ENCODE results near the gene S1PR4. TPM values are rescaled to one million over a fixed set of nuclear protein-coding genes. Genes with fewer than 3 reads are reported as not detected.

The S1PR4 gene
- total and polyA plus RNA-seq, 9 of the 15 experiments (the other 6 are each of a cell fraction or from before 2014, with no cell fraction given) = 0.27 TPM; not detected in 8

DNA sequence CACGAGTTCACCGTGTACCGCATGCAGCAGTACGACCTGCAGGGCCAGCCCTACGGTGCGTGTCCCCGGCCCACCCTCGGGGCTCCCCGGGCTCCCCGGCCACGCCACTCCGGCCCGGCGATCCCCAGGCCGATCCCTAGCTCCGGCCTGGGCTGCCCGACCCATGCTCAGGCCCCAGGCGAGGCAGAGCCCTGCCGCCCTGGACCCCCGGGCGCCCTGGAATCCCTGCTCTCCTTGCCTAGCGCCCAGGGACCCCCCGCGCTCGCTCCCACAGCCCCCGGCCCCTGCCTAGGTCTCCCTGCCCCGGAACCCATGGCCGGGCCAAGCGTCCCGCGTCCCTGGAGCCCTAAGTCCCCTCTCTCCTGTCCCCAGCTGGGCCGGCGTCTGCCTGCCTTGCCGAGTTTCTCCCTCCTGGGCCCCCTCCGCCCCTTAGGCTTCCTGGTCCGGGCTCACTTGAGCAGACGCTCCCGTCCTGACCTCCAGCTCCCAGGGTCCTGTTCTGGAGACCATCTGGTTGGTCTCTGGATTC is 7.7 kb downstream of the S1PR4 start (continued):
- TF ChIP-seq HDAC3 (IDR thresholded peaks at IDR 0.05; ENCODE audit: borderline replicate concordance, partially characterized antibody) = no peak
- TF ChIP-seq, protein P1, sequence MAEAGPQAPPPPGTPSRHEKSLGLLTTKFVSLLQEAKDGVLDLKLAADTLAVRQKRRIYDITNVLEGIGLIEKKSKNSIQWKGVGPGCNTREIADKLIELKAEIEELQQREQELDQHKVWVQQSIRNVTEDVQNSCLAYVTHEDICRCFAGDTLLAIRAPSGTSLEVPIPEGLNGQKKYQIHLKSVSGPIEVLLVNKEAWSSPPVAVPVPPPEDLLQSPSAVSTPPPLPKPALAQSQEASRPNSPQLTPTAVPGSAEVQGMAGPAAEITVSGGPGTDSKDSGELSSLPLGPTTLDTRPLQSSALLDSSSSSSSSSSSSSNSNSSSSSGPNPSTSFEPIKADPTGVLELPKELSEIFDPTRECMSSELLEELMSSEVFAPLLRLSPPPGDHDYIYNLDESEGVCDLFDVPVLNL (CRISPR knock-in tag; IDR thresholded peaks at IDR 0.05; ENCODE audit: low read depth) = no peak

DNA sequence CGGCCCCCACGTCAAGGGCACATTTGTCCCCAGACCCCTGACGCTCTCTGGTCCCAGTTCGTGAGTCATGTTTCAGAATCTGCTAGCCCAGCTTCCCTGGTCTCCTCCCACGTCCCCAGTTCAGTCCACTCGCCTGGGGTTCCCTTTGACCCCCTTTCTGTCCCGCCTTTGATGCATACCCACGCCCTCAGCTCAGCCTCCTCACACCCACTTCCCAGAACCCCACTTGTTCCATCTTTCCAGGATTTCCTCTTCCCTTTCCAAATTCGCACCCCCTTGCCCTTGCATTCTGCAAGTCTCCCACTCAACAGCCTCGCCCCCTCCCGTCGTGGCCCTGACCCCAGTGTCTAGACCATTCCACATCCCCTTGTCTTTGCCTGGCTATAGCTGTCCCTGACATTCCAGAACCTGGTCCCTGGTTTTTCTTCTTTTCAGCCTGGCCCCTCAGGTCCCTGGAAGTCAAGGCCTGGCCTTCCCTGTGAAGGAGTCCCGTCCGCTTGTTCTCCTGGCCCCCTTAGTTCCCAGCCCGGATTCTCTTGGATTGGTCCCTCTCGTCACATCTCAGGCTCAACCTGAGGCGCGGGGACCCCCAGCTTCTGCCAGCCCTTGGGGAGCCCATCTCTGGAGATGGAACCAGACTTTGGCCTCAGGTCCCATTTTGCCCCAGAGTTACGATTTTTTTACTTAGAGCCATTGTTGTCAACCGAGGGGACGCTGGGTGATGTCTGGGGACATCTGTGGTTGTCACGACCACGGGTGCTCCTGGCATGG is 8.5 kb downstream of the S1PR4 start:
- POLR2A ChIA-PET = interaction anchor here (0.5 to 1.5 kb wide), 4 partner anchors 8 to 504 kb away, joined by 3 to 4 read pairs (median 3); no protein-coding TSS in a partner anchor
- CTCF ChIA-PET (ENCODE audit: low intra/inter-chr PET ratio) = no interaction called here
- TF ChIP-seq CBFA2T3 (IDR thresholded peaks at IDR 0.05) = peak; percentile 36
- TF ChIP-seq ZBTB7A (IDR thresholded peaks at IDR 0.05; ENCODE audit: borderline replicate concordance, control insufficient read depth, low read depth, low read length) = peak; percentile 29; the same call in 1 of the 2 replicates
- peak; percentile 35; the same call in 1 of the 2 replicates for TF ChIP-seq CREM (IDR thresholded peaks at IDR 0.05; ENCODE audit: low read depth)
- TF ChIP-seq NCOA1 (IDR thresholded peaks at IDR 0.05; ENCODE audit: low read depth) = no peak
- TF ChIP-seq KLF16 (IDR thresholded peaks at IDR 0.05) = no peak
- peak in 1 of 2 experiments; percentile 16; a peak in 1 of 4 replicates for TF ChIP-seq HDAC1 (IDR thresholded peaks at IDR 0.05)
- TF ChIP-seq ZNF263 (CRISPR knock-in tag; IDR thresholded peaks at IDR 0.05; ENCODE audit: borderline replicate concordance) = no peak
- TF ChIP-seq EGR1 (conservative IDR thresholded peaks at IDR 0.05) = peak; percentile 88
- TF ChIP-seq, protein P2, sequence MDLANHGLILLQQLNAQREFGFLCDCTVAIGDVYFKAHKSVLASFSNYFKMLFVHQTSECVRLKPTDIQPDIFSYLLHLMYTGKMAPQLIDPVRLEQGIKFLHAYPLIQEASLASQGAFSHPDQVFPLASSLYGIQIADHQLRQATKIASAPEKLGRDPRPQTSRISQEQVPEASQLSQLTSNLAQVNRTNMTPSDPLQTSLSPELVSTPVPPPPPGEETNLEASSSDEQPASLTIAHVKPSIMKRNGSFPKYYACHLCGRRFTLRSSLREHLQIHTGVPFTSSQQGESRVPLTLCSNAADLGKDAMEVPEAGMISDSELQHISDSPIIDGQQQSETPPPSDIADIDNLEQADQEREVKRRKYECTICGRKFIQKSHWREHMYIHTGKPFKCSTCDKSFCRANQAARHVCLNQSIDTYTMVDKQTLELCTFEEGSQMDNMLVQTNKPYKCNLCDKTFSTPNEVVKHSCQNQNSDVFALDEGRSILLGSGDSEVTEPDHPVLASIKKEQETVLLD (IDR thresholded peaks at IDR 0.05) = peak; percentile 62; the same call in 1 of the 2 replicates
- TF ChIP-seq DNMT1 (IDR thresholded peaks at IDR 0.05) = no peak
- TF ChIP-seq SIN3A (IDR thresholded peaks at IDR 0.05; ENCODE audit: borderline replicate concordance in 2 of 2, control insufficient read depth in 1 of 2, low read depth in 2 of 2, low read length in 2 of 2) = no peak
- no peak for TF ChIP-seq ZNF707 (CRISPR knock-in tag; conservative IDR thresholded peaks at IDR 0.05)
- TF ChIP-seq ZC3H8 (IDR thresholded peaks at IDR 0.05) = no peak
- TF ChIP-seq SREBF1 (IDR thresholded peaks at IDR 0.05; ENCODE audit: borderline replicate concordance, low read depth, low read length) = no peak
- no peak for TF ChIP-seq E2F3 (CRISPR knock-in tag; IDR thresholded peaks at IDR 0.05)

More for the DNA sequence above, 8.5 kb downstream of the S1PR4 start:
- H3K9me3 ChIP-seq (replicated peaks; ENCODE audit: control insufficient read depth, insufficient read depth, low read depth, low read length) = no peaks in the 10 kb centered on the region
- 41% methylated on average over 21 of the region's 23 CpGs for WGBS (ENCODE audit: insufficient coverage, low coverage, missing lambda C conversion rate)
- no peaks in the 10 kb centered on the region for H3K9me1 ChIP-seq (ENCODE audit: control insufficient read depth, insufficient read depth, low read length)
- peaks cover 50% of the 10 kb centered on the region; the same call in 2 of the 3 replicates for H3K36me3 ChIP-seq (ENCODE audit: control insufficient read depth, insufficient read depth, low read length)
- peaks cover 26% of the 10 kb centered on the region; the same call in 1 of the 2 replicates for H4K20me1 ChIP-seq (replicated peaks; ENCODE audit: control insufficient read depth, insufficient read depth, low read length)
- H3K4me2 ChIP-seq (ENCODE audit: insufficient read depth, low read length) = peak overlapping the region; percentile 96
- intact Hi-C loops (cut with micrococcal nuclease) = no loop called here
- peak overlapping the region; percentile 82 to 99 for H3K9ac ChIP-seq (ENCODE audit: insufficient read depth in 1 of 2, low read depth in 2 of 2, low read length in 2 of 2)
- H2AFZ ChIP-seq (ENCODE audit: low read depth, low read length) = no peak overlapping the region
- DNase-seq (ENCODE audit: extremely low read depth in 1 of 4, low spot score in 3 of 4) (peak in 3 of 4 experiments; percentile 50 to 64 (median 54)), FAIRE-seq (no peak), ATAC-seq (no peak)
- peaks cover 63% of the 10 kb centered on the region for H3K79me2 ChIP-seq (ENCODE audit: control insufficient read depth, insufficient read depth, low read length)
- H3K4me1 ChIP-seq (replicated peaks in 1 of 2; ENCODE audit: control insufficient read depth in 2 of 2, insufficient read depth in 2 of 2, low read length in 2 of 2) = peaks cover 23 to 77% of the 10 kb centered on the region in 2 experiments
- H3K27me3 ChIP-seq (ENCODE audit: control insufficient read depth in 2 of 2, insufficient read depth in 2 of 2, low read length in 2 of 2) = no peaks in the 10 kb centered on the region
- H3K4me3 ChIP-seq = peak overlapping the region; percentile 99
- BruUV-seq (replicated peaks) = no TSS peak
- in situ Hi-C loops (cut with MboI) = no loop called here
- peak overlapping the region; percentile 96; the same call in 1 of the 3 replicates for H3K27ac ChIP-seq (ENCODE audit: extremely low read depth, low read depth, low read length)

All from K562 (cell line).